Stomach (tissue), 9 donors: ENCODE results near the gene GABRB1. TPM values are rescaled to one million over a fixed set of nuclear protein-coding genes. Genes with fewer than 3 reads are reported as not detected.

Experiments
- DNase-seq, 2 donors: peaks; one replicate each; pipeline versions ENCODE4 v3.0.0 to v3.0.0-alpha.2; 2013 to 2019
- H3K27ac ChIP-seq, 5 donors: fragments of 200-600 bp in 4 of 5; sonication (generic) in 4 of 5; one replicate each; pipeline ENCODE4 v1.5.1; 2013 to 2019; ENCODE audit warnings: mild to moderate bottlenecking in 1 of 5, moderate library complexity in 1 of 5
- H3K27me3 ChIP-seq, 3 donors: fragments of 200-600 bp; sonication (generic); one replicate each; pipeline ENCODE4 v1.5.1; 2017 to 2019; ENCODE audit warnings: mixed run types in 1 of 3
- H3K36me3 ChIP-seq, 4 donors: fragments of 200-600 bp; sonication (generic); 1 replicate in 3 of 4; 2 replicates in 1 of 4; pipeline ENCODE4 v1.5.1; 2016 to 2019
- H3K4me1 ChIP-seq, 4 donors: fragments of 200-600 bp; sonication (generic); one replicate each; pipeline ENCODE4 v1.5.1; 2016 to 2019
- H3K4me3 ChIP-seq, 4 donors: fragments of 200-600 bp; sonication (generic) in 3 of 4; one replicate each; pipeline ENCODE4 v1.5.1; 2016 to 2019; ENCODE audit warnings: mild to moderate bottlenecking in 1 of 4
- H3K9me3 ChIP-seq, 4 donors: fragments of 200-600 bp; sonication (generic); one replicate each; pipeline ENCODE4 v1.5.1; 2016 to 2019
- CTCF ChIP-seq, 7 experiments: fragments of 450-650 bp in 4 of 7; fragments of 200-600 bp in 3 of 7; sonication (generic) in 3 of 7; IDR thresholded peaks; one replicate each; pipeline ENCODE4 v1.5.1; 2016 to 2019; ENCODE audit warnings: antibody characterized with exemption in 7 of 7, control low read depth in 2 of 7, mild to moderate bottlenecking in 1 of 7
- EP300 ChIP-seq: sonication (generic); formaldehyde crosslinking; IDR thresholded peaks from one replicate; pipeline ENCODE4 v1.6.1; 2017; ENCODE audit warnings: antibody characterized with exemption
- POLR2A ChIP-seq, 4 donors: fragments of 450-650 bp; IDR thresholded peaks; one replicate each; pipeline ENCODE4 v1.6.1; 2016; ENCODE audit warnings: antibody characterized with exemption in 4 of 4, control low read depth in 2 of 4, mild to moderate bottlenecking in 1 of 4, moderate library complexity in 1 of 4
- POLR2AphosphoS5 ChIP-seq, 3 donors: sonication (generic); formaldehyde crosslinking; IDR thresholded peaks; one replicate each; pipeline ENCODE4 v1.6.1; 2016; ENCODE audit warnings: antibody characterized with exemption in 3 of 3
- WGBS, 5 donors: extraction: QIAGEN DNeasy Blood & Tissue Kit in 3 of 5; methylation state at CpG; one replicate each; pipeline versions ENCODE4 v1.1.5 to v1.1.7; 2013 to 2018; 5-methylcytosine and 5-hydroxymethylcytosine counted together
- intact Hi-C: fragments of 100-400 bp; cut with DNase I; formaldehyde crosslinking; loops from one replicate; pipeline ENCODE4 v1.15.1; 2023; ENCODE audit warnings: low total_unique reads
- polyA plus RNA-seq, 3 donors: library from polyadenylated mRNA; stranded (reverse); fragments of 200-250 nt; gene quantifications; one replicate each; pipeline ENCODE4 v1.2.3, GENCODE V29; 2013
- total RNA-seq, 5 donors: library from RNA; depleted of rRNA; stranded (reverse); fragments of >200 nt; gene quantifications; one replicate each; pipeline versions ENCODE4 v1.1.0 to v1.2.3, GENCODE V29; 2014 to 2016
- donor health status: healthy with polysubstance abuse.
- donor health status: Bipolar disorder and iron deficiency.
- donor health status: healthy.

Gene GABRB1
- total and polyA plus RNA-seq, 8 donors: 2.8 TPM; not detected in 7

- TF ChIP-seq POLR2A (IDR thresholded peaks at IDR 0.05) (no peak), CTCF (IDR thresholded peaks at IDR 0.05) (no peak), EP300 (no peak), POLR2AphosphoS5 (IDR thresholded peaks at IDR 0.05) (no peak)
- intact Hi-C loops: no loop called here
- H3K27me3 ChIP-seq: no peaks in the 10 kb centered on the region
- 50 to 73% (median 61%) methylated on average over 1 of the region's 1 CpG for WGBS, 5 donors
- no peaks in the 10 kb centered on the region for H3K9me3 ChIP-seq
- DNase-seq: no peak
- H3K36me3 ChIP-seq: no peaks in the 10 kb centered on the region
- H3K27ac ChIP-seq: no peak overlapping the region
- no peak overlapping the region for H3K4me3 ChIP-seq
- H3K4me1 ChIP-seq: no peaks in the 10 kb centered on the region
Measured at GRCh38 chr4:47217884-47218283, 186.5 kb downstream of the GABRB1 start.

GRCh38 chr4:47218631-47219030, 187.3 kb downstream of the GABRB1 start:
- WGBS, 5 donors: 70 to 83% (median 80%) methylated on average over 1 of the region's 1 CpG
- Histone ChIP-seq H3K27me3 (no peaks in the 10 kb centered on the region), H3K27ac (no peak overlapping the region), H3K4me1 (no peaks in the 10 kb centered on the region), H3K4me3 (no peak overlapping the region), H3K9me3 (no peaks in the 10 kb centered on the region), H3K36me3 (no peaks in the 10 kb centered on the region)
- TF ChIP-seq POLR2AphosphoS5 (IDR thresholded peaks at IDR 0.05) (no peak), POLR2A (IDR thresholded peaks at IDR 0.05) (no peak), EP300 (no peak), CTCF (IDR thresholded peaks at IDR 0.05) (no peak)
- DNase-seq: no peak
- intact Hi-C loops: no loop called here

GRCh38 chr4:47219586-47219985, 188.2 kb downstream of the GABRB1 start:
- Histone ChIP-seq H3K4me1 (no peaks in the 10 kb centered on the region), H3K36me3 (no peaks in the 10 kb centered on the region), H3K27me3 (no peaks in the 10 kb centered on the region), H3K27ac (no peak overlapping the region), H3K4me3 (no peak overlapping the region), H3K9me3 (no peaks in the 10 kb centered on the region)
- 42 to 63% (median 53%) methylated on average over 2 of the region's 2 CpGs for WGBS, 5 donors
- intact Hi-C loops: no loop called here
- no peak for DNase-seq
- TF ChIP-seq POLR2AphosphoS5 (IDR thresholded peaks at IDR 0.05): no peak
- TF ChIP-seq CTCF (IDR thresholded peaks at IDR 0.05): no peak
- no peak for TF ChIP-seq POLR2A (IDR thresholded peaks at IDR 0.05)
- TF ChIP-seq EP300: no peak

GRCh38 chr4:47221721-47222120, 190.4 kb downstream of the GABRB1 start:
- 53 to 73% (median 63%) methylated on average over 2 of the region's 2 CpGs for WGBS, 5 donors
- H3K27ac ChIP-seq: no peak overlapping the region
- TF ChIP-seq CTCF (IDR thresholded peaks at IDR 0.05): no peak
- no peak for TF ChIP-seq EP300
- intact Hi-C loops: no loop called here
- H3K4me3 ChIP-seq: no peak overlapping the region
- H3K36me3 ChIP-seq: no peaks in the 10 kb centered on the region
- no peak for DNase-seq
- H3K27me3 ChIP-seq: no peaks in the 10 kb centered on the region
- H3K4me1 ChIP-seq: no peaks in the 10 kb centered on the region
- no peaks in the 10 kb centered on the region for H3K9me3 ChIP-seq

GRCh38 chr4:47222276-47222675, 190.9 kb downstream of the GABRB1 start:
- H3K4me1 ChIP-seq: no peaks in the 10 kb centered on the region
- 60 to 85% (median 80%) methylated on average over 1 of the region's 1 CpG for WGBS, 5 donors
- no peak overlapping the region for H3K4me3 ChIP-seq
- intact Hi-C loops: no loop called here
- no peak for DNase-seq
- H3K9me3 ChIP-seq: no peaks in the 10 kb centered on the region
- H3K27me3 ChIP-seq: no peaks in the 10 kb centered on the region
- no peak overlapping the region for H3K27ac ChIP-seq
- no peaks in the 10 kb centered on the region for H3K36me3 ChIP-seq
- TF ChIP-seq EP300: no peak
- TF ChIP-seq POLR2A (IDR thresholded peaks at IDR 0.05): no peak
- no peak for TF ChIP-seq POLR2AphosphoS5 (IDR thresholded peaks at IDR 0.05)
- no peak for TF ChIP-seq CTCF (IDR thresholded peaks at IDR 0.05)
